Stimulated activated CD4-positive, alpha-beta T cell treated with anti-CD3 and anti-CD28 coated beads, Interleukin-1b, Interleukin-23, amount 100 ng/mL, for 4 hours (primary cell): ENCODE results near the gene SH3BP5L.

ENCODE experiments used
- DNase-seq, 2 donors: peaks; one replicate each; pipeline ENCODE4 v3.0.0-alpha.2; 2020; ENCODE audit warnings: low read depth in 2 of 2

Gene SH3BP5L

DNA sequence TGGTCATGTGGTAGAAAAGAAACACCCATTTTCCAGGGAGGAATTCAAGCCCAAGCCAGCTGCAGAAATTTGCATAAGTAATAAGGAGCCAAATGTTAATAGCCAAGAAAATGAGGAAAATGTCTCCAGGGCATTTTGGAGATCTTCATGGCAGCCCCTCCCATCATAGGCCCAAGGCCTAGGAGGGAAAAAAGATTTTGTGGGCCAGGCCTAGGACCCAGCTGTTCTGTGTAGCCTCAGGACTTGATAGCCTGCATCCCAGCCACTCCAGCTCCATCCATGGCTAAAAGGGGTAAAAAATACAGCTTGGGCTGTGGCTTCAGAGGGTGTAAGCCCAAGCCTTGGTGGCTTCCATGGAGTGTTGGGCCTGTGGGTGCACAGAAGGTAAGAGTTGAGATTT, 48.7 kb downstream of the SH3BP5L start:
- DNase-seq: no peak

GRCh38 chr1:248775441-248775840, 50.3 kb downstream of the SH3BP5L start:
- no peak for DNase-seq
